ENCODE measurements around the gene MORC2.

MORC2 gene

DNA sequence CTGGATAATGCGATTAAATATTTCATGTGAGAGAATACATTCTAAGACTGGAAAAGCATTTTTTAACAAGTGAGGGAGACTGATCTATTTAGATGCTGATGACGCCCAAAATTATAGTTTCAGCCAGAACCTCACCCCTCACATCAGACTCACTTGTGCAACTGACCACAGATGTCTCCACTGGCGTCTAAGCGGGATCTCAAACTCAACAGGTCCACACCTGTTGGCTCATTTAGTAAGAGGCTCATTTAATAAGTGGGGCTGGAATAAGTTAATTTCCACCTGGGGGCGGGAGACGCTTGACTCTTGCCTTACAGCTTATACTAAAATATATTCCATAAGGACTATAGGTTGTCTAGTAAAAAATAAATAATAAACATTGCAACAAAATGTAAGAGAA, 47.5 kb downstream of the MORC2 start:
- no peak for DNase-seq (ENCODE audit: low read depth in 2 of 2)

DNA sequence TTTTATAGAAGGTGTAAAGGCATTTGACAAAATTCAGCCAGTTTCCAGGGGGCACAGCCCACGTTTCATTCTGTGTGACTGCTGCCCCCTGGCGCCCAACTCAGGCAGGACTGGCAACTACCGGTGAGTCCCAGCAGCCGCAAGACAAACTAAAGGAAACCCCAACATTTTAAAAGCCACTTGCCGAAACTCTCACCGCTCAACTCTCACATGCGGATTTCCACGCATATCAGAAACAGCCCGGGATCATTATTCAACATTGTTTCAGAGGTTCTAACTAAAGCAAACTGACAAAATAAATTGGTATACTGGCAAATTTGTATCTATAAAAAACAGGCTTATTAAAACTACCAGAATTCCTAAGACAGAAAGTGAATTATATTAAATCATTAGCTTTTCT, 48.2 kb downstream of the MORC2 start:
- DNase-seq (ENCODE audit: low read depth in 2 of 2) = peak; percentile 72 to 78

GRCh38 chr22:30919973-30920372, 48.6 kb downstream of the MORC2 start:
- no peak for DNase-seq (ENCODE audit: low read depth in 2 of 2)

DNA sequence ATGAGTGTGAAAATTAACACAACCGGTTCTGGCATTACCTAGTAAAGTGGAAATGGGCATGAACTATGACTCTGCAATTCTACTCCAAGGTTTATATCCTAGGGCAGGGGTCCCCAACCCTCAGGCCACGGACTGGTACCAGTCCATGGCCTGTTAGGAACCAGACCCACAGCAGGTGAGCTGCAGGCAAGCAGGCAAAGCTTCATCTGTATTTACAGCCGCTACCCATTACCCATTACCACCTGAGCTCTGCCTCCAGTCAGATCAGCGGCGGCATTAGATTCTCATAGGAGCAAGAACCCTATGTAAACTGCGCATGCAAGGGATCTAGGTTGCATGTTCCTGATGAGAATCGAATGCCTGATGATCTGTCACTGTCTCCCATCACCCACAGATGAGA, 49.8 kb downstream of the MORC2 start:
- DNase-seq (ENCODE audit: low read depth in 2 of 2) = no peak

- DNase-seq (ENCODE audit: low read depth in 2 of 2) = no peak
These were observed 58.2 kb downstream of the MORC2 start for GRCh38 chr22:30910358-30910757.

DNA sequence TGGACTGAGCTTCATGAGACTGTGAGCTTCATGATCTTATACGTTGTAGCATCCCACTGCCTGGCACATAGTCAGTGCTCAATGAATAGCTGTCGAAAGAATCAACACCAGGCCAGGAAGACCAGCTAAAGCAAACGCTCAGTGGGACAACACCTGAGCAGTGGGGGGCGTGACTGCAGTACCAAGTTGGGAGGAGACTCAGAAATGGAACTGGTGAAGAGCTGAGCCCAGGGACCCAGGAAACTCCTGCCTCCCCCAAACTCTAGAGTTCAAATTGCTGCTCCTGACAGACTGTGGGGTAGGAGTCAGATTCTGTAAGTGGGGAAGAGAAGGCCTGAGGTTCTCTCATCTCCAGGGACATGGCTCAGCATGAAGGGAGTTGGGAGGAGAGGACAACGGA, 59.3 kb downstream of the MORC2 start:
- DNase-seq (ENCODE audit: low read depth in 2 of 2) = no peak

- no peak for DNase-seq (ENCODE audit: low read depth in 2 of 2)
These were observed 60.5 kb downstream of the MORC2 start for GRCh38 chr22:30908051-30908461.

DNA sequence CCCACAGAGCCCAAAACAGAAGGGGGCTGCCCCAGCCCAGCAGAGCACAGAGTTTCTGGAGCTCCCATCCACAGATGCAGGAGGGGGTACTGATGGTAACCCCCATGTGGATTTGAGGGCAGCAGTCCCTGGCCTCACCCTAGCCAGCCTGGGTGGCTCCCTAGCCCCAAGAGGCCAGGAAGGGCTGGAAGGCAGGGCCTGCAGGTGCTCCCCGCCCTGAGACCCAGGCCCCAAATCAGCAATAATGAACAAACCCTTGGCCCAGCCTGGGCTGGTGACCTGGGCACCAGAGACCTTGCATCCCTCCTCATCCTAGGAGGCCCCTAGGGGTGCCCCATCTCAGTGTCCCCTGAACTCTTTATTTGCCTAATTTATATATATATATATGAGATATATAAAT, 61.6 kb downstream of the MORC2 start:
- DNase-seq (ENCODE audit: low read depth in 2 of 2) = no peak

DNA sequence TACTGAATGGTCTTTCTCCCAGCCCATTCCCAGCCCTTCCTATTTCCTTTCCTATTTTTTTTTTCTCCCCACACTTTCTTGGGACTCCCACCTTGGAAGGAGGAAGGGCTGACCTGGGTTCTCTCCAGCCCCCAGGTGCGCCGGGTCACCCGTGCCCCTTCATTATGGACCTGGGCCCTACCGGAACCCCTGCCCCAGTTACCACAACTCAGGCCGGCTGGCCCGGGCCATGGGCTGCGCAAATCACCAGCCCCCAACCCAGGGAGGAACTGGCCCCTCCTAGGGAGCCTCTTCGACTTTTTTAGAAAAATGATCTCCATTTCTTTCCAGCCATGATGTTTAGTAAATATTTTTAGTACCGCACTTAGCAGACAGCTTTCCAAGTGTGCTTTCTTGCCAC, 62.2 kb downstream of the MORC2 start:
- no peak for DNase-seq (ENCODE audit: low read depth in 2 of 2)

GRCh38 chr22:30905696-30906341, 62.8 kb downstream of the MORC2 start:
- no peak for DNase-seq (ENCODE audit: low read depth in 2 of 2)

DNA sequence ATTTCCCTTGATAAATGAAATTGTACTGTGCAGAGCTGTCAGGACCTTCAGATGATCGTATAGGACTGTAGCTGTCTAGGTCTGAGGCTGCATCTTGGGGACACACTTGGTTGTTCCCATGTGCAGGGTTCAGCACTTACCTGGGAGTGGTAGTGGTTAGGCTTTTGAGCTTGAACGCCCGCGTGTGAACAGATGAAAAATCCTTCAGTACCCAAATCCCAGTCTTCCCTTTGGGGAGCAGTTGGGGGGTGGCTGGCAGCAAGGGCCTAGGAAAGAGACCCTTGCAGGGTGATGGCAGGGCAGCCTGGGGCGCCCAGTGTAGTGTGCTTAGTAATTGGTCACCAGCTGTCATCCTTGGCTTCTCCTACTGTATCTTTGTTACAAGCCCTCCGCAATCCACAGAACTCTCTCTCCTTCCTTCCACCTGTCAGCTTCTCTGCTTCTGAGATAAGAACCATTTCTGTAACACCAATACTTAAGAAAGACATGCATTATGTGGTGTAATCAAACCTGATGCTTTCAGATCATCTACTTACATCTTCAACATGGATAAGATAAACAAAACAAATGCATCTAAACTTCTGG, 64.6 kb downstream of the MORC2 start:
- no peak for DNase-seq (ENCODE audit: low read depth in 2 of 2)

- no peak for DNase-seq (ENCODE audit: low read depth in 2 of 2)
These were observed 65.8 kb downstream of the MORC2 start for GRCh38 chr22:30902496-30903357.

DNA sequence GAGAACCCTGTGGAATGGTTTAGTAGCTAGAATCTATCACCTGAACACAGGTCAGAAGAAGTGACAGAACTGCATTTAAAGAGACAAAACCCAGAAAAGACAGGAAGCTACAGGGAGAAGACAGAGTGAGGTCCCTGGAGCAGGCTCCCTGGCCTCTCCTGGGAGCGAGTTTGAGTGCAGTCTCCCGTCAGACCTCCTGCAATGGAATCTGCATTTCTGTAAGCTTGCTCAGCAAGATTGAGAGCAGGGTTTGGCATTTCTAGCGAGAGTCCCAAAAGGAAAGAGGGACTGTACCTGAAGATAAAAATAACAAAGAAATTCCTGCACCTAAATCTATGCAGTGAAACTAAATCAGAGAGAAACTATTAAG, 74.2 kb downstream of the MORC2 start:
- no peak for DNase-seq (ENCODE audit: low read depth in 2 of 2)

- DNase-seq (ENCODE audit: low read depth in 2 of 2) = no peak
These were observed 74.9 kb downstream of the MORC2 start for GRCh38 chr22:30893434-30894370.

DNA sequence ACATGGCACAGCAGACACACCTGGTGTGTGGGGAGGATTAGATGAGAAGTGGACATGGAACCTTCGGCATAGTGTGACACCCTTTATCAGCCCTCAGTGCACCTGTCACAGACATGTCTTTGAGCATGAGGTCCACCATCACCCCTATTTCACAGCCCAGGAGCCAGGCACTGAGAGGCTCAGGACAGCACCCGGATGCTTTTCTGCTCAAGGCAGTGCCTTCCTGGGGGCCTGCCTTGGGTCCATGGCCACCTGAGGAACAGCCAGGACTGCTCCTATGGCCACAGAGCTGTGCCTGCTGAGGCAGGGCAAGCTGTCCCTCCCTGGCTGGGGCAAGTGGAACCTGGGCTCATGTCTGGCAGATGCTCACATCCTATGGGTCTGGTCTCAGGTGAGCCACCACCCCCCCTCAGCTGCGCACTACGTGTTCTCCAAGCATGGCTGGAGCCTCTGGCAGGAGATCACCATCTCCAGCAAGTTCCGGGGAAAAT, 75.8 kb downstream of the MORC2 start:
- DNase-seq (ENCODE audit: low read depth in 2 of 2) = no peak

- DNase-seq (ENCODE audit: low read depth in 2 of 2) = no peak
These were observed 76.3 kb downstream of the MORC2 start for GRCh38 chr22:30892286-30892685.

- no peak for DNase-seq (ENCODE audit: low read depth in 2 of 2)
These were observed 76.8 kb downstream of the MORC2 start for GRCh38 chr22:30891781-30892180.

GRCh38 chr22:30891443-30891755, 77.2 kb downstream of the MORC2 start:
- DNase-seq (ENCODE audit: low read depth in 2 of 2) = no peak

DNA sequence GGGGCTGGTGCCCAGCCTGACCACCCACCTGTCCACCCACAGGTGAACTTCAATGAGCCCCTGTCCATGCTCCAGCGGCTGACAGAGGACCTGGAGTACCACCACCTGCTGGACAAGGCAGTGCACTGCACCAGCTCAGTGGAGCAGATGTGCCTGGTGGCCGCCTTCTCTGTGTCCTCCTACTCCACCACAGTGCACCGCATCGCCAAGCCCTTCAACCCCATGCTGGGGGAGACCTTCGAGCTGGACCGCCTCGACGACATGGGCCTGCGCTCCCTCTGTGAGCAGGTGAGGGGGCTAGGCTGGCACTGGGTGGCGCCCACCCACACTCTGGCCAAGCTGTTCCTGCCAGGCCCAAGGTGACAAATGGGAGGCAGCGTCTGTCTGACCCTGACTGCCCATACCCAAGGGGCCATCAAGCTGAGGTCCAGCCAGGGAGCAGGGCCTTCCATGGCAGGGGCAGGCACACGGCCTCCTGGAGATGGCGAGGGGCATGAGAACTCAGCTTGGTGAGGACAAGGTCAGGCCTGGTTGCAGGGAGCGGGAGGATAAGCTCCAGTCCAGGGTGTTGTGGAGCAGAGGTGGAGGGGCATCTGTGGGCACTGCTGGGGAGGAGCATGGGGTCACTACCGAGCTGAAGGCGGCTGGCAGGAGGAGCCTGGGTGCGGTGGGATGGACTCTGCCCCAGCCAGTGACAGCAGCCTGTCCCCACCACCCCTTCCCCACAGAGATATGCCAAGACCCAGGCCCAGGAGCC, 77.7 kb downstream of the MORC2 start:
- DNase-seq (ENCODE audit: low read depth in 2 of 2) = peak in 1 of 2 donors; percentile 5

DNA sequence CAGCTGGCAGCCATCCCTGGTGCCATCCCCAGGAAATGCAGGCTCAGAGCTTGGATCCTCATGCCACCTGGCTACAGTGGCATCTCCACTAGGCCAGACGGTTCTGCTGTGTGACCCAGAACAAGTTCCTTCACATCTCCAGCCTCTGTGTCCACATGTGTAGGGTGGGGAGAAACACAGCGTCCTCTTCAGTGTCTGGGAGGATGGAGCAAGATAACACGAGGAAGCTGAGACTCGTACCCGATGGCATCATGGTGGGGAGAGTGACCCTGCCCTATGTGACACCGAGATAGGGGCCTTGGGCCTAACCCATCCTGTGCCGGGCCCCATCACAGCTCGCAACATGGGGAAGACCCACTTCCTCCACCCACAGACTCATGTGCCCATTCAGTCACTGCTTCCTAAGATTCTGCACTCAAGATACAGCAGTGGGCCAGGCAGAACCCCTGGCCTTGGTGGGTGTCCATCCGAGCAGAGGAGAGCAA, 78.5 kb downstream of the MORC2 start:
- no peak for DNase-seq (ENCODE audit: low read depth in 2 of 2)
